Smooth muscle cell (in vitro differentiated cells): Measurements from ENCODE around the gene SELENOW. TPM values are rescaled to one million over a fixed set of nuclear protein-coding genes. Genes with fewer than 3 reads are reported as not detected.
"Not testable (repeated sequence)": the region's sequence is repeated elsewhere in the genome, so short reads cannot be mapped to it uniquely, and the experiment has no call there.

Source experiments
- DNase-seq: peaks from one replicate; lab custom pipeline; 2025; ENCODE audit not compliant: unreplicated experiment; lab: John Stamatoyannopoulos, UW
- H2AFZ ChIP-seq: fragments of 200-600 bp; sonication (generic); 2 replicates; pipeline ENCODE4 v1.6.0; 2016; ENCODE audit warnings: antibody characterized with exemption, low read depth, mild to moderate bottlenecking
- H3F3A ChIP-seq: fragments of 200-600 bp; sonication (generic); 2 replicates; pipeline ENCODE4 v1.6.0; 2017; ENCODE audit warnings: antibody characterized with exemption, low read depth
- H3K27ac ChIP-seq: fragments of 200-600 bp; sonication (generic); 2 replicates; pipeline ENCODE4 v1.5.1; 2016; ENCODE audit warnings: low read depth, mild to moderate bottlenecking
- H3K27me3 ChIP-seq: fragments of 200-600 bp; sonication (generic); 2 replicates; pipeline ENCODE4 v1.6.1; 2016; ENCODE audit warnings: low read depth, mild to moderate bottlenecking
- H3K36me3 ChIP-seq: fragments of 200-600 bp; sonication (generic); 2 replicates; pipeline ENCODE4 v1.5.1; 2016; ENCODE audit warnings: low read depth
- H3K4me1 ChIP-seq: fragments of 200-600 bp; sonication (generic); 2 replicates; pipeline ENCODE4 v1.5.1; 2016; ENCODE audit warnings: low read depth
- H3K4me2 ChIP-seq: fragments of 200-600 bp; sonication (generic); 2 replicates; pipeline ENCODE4 v1.6.0; 2016; ENCODE audit warnings: mild to moderate bottlenecking
- H3K4me3 ChIP-seq: fragments of 200-600 bp; sonication (generic); 2 replicates; pipeline ENCODE4 v1.5.1; 2016; ENCODE audit warnings: mild to moderate bottlenecking
- H3K79me2 ChIP-seq: fragments of 200-600 bp; sonication (generic); 2 replicates; pipeline ENCODE4 v1.6.0; 2016; ENCODE audit warnings: low read depth, mild to moderate bottlenecking
- H3K9ac ChIP-seq: fragments of 200-600 bp; sonication (generic); 2 replicates; pipeline ENCODE4 v1.6.0; 2016; ENCODE audit warnings: low read depth
- H3K9me3 ChIP-seq: fragments of 200-600 bp; sonication (generic); replicated peaks from 2 replicates; pipeline ENCODE4 v1.5.1; 2016; ENCODE audit warnings: low read depth
- H4K20me1 ChIP-seq: fragments of 200-600 bp; sonication (generic); 2 replicates; pipeline ENCODE4 v1.6.0; 2016; ENCODE audit warnings: low read depth
- CTCF ChIP-seq: fragments of 200-600 bp; sonication (generic); IDR thresholded peaks from 2 replicates; pipeline ENCODE4 v1.5.1; 2017; ENCODE audit warnings: borderline replicate concordance, mild to moderate bottlenecking, antibody characterized with exemption; ENCODE audit not compliant: insufficient read depth, poor library complexity, severe bottlenecking
- WGBS: methylation state at CpG from one replicate; pipeline ENCODE4 v1.1.7; 2016; ENCODE audit warnings: low lambda C conversion rate; 5-methylcytosine and 5-hydroxymethylcytosine counted together
- polyA plus RNA-seq: library from polyadenylated mRNA; unstranded; fragments of >200 nt; fragmentation: Nextera tagmentation; extraction: Ambion mirVana; gene quantifications from 2 replicates; pipeline ENCODE4 v1.2.1, GENCODE V29; 2016
- total RNA-seq: library from RNA; depleted of rRNA; stranded (reverse); fragments of >200 nt; gene quantifications from 2 replicates; pipeline ENCODE4 v1.2.3, GENCODE V29; 2014

Gene SELENOW
- total and polyA plus RNA-seq, 2 experiments from 2014 or later = 441 to 558 TPM

DNA sequence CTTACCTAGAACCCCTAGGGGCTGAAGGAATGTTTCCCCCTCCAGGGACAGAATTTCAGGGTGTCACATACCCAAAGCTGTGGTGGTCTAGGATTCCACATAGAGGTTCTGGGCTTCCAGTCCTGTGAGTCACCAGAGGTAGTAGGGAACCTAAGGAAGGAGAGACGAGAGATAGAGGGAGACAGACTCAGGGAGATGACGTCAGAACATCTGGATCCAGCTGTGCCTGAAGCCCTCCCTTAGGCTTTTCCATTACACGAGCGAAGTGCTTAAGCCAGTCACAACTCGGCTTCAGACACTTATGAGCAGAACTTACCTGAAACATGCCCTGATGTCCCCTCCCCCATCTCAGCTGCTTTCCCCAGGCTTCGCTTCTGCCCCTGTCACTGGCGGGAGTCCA lies 11.8 kb upstream of the SELENOW start:
- WGBS = 86% methylated on average over 7 of the region's 7 CpGs
- Histone ChIP-seq H3K79me2 (no peaks in the 10 kb centered on the region), H4K20me1 (no peaks in the 10 kb centered on the region), H3K4me2 (no peak overlapping the region), H3K9me3 (no peaks in the 10 kb centered on the region), H3K27me3 (no peaks in the 10 kb centered on the region), H3K4me3 (no peak overlapping the region), H3F3A (peaks cover 5% of the 10 kb centered on the region), H3K36me3 (no peaks in the 10 kb centered on the region), H2AFZ (no peak overlapping the region), H3K4me1 (peaks cover 3% of the 10 kb centered on the region), H3K27ac (no peak overlapping the region), H3K9ac (no peak overlapping the region)
- no peak for TF ChIP-seq CTCF
- DNase-seq = no peak

DNA sequence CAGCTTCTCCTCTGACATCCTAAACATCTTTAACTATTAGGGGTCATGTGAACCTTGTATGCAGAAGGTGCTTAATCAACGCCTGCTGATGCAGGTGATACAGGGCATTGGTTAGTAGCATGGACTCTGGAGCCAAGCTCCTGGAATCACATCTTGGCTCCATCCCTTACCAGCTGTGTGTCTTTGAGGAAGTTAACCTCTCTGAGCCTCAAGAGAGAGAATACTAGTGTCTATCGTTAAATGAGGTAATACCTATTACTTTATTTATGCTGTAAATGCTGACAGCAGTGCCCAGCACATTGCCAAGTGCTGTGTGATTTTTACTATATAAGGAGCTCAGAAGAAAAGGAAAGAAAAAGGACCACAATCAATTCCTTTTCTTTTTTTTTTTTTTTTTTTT lies 11.2 kb upstream of the SELENOW start:
- H3K9me3 ChIP-seq = no peaks in the 10 kb centered on the region
- H3K79me2 ChIP-seq = no peaks in the 10 kb centered on the region
- H4K20me1 ChIP-seq = no peaks in the 10 kb centered on the region
- no peak overlapping the region for H2AFZ ChIP-seq
- no peaks in the 10 kb centered on the region for H3K36me3 ChIP-seq
- H3K4me1 ChIP-seq = peaks cover 3% of the 10 kb centered on the region
- H3K27ac ChIP-seq = no peak overlapping the region
- no peak for DNase-seq
- no peak overlapping the region for H3K4me3 ChIP-seq
- WGBS = 90% methylated on average over 2 of the region's 2 CpGs
- peaks cover 5% of the 10 kb centered on the region for H3F3A ChIP-seq
- TF ChIP-seq CTCF = no peak
- no peak overlapping the region for H3K9ac ChIP-seq
- no peak overlapping the region for H3K4me2 ChIP-seq
- no peaks in the 10 kb centered on the region for H3K27me3 ChIP-seq

DNA sequence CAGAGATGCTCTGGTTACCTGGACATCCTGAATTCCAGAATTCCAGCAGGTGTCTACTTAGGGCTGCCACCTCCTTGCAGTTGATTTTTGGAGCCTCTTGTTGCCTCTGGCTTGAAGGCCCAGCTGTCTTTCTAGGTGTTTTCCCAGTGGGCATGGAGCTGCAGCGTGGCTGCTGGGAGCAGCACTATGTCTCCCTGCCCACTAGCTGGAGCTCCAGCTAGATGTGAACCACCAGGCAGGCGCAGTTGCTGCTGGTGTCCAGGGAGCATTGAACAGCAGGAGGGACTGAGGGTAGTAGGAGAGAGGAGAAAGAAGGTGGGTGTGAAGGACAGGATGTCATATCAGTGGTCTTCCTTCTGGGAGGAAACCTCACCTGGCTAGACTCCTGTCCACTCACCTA lies 9.9 kb upstream of the SELENOW start:
- no peak overlapping the region for H3K4me3 ChIP-seq
- H3K27ac ChIP-seq = no peak overlapping the region
- no peaks in the 10 kb centered on the region for H3K36me3 ChIP-seq
- H3K9ac ChIP-seq = no peak overlapping the region
- H4K20me1 ChIP-seq = no peaks in the 10 kb centered on the region
- H3F3A ChIP-seq = peaks cover 5% of the 10 kb centered on the region
- no peak overlapping the region for H2AFZ ChIP-seq
- no peak for TF ChIP-seq CTCF
- H3K4me1 ChIP-seq = peaks cover 3% of the 10 kb centered on the region
- H3K9me3 ChIP-seq = no peaks in the 10 kb centered on the region
- WGBS = 78% methylated on average over 2 of the region's 2 CpGs
- H3K27me3 ChIP-seq = no peaks in the 10 kb centered on the region
- H3K79me2 ChIP-seq = no peaks in the 10 kb centered on the region
- no peak overlapping the region for H3K4me2 ChIP-seq
- no peak for DNase-seq

GRCh38 chr19:47769534-47769933 lies 9.0 kb upstream of the SELENOW start:
- H3K9ac ChIP-seq = no peak overlapping the region
- 83% methylated on average over 3 of the region's 3 CpGs for WGBS
- peaks cover 6% of the 10 kb centered on the region for H3K4me1 ChIP-seq
- H3K9me3 ChIP-seq = no peaks in the 10 kb centered on the region
- no peaks in the 10 kb centered on the region for H3K36me3 ChIP-seq
- H3K4me3 ChIP-seq = no peak overlapping the region
- peaks cover 5% of the 10 kb centered on the region for H3F3A ChIP-seq
- DNase-seq = no peak
- TF ChIP-seq CTCF = no peak
- no peak overlapping the region for H3K4me2 ChIP-seq
- no peaks in the 10 kb centered on the region for H3K79me2 ChIP-seq
- no peaks in the 10 kb centered on the region for H4K20me1 ChIP-seq
- H3K27me3 ChIP-seq = no peaks in the 10 kb centered on the region
- no peak overlapping the region for H3K27ac ChIP-seq
- no peak overlapping the region for H2AFZ ChIP-seq

DNA sequence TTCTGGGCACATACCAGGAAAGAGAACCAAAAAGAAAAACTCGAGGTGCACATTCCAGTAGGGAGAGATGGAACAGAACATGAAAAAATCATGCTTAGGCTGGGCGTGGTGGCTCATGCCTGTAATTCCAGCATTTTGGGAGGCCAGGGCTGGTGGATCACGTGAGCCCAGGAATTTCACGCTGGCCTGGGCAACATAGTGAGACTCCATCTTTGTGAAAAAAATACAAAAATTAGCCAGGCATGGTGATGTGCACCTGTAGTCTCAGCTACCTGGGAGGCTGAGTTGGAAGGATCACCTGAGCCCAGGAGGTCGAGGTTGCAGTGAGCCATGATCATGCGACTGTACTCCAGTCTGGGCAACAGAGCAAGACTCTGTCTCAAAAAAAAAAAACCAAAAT lies 7.2 kb upstream of the SELENOW start:
- not testable (repeated sequence) for H3K9ac ChIP-seq, H4K20me1 ChIP-seq, H3K4me2 ChIP-seq, H3K9me3 ChIP-seq, H3F3A ChIP-seq, H3K4me1 ChIP-seq, H3K36me3 ChIP-seq, H3K4me3 ChIP-seq, H3K27ac ChIP-seq, H2AFZ ChIP-seq, DNase-seq, H3K79me2 ChIP-seq, H3K27me3 ChIP-seq
- 91% methylated on average over 6 of the region's 6 CpGs for WGBS
